HuH-7.5 (cell line): ENCODE data around the gene PTBP3.

Experiments used
- DNase-seq: peaks from one replicate; pipeline ENCODE4 v3.0.0; 2011; ENCODE audit warnings: low spot score

Gene PTBP3

DNA sequence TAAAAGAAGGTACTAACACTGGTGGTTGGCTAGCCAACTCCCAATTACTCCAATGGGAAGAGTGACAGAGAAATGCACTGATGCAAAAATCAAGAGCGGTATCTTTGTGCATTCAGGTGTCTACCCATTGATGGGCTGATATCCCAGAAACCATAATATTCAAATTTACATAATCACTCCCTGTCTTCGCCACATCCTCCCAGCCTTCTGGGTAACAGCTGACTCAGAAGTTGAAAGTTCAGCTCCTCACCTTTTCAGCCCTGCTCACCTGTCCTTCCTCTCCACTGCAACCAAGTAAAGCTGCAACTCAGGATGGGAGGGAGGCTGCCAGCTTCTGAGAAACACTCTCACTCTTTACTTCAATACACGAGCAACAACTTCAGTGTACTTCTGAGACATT is 165.2 kb downstream of the PTBP3 start:
- DNase-seq, result no peak
